ENCODE data around the gene SOX13.

The SOX13 gene

DNA sequence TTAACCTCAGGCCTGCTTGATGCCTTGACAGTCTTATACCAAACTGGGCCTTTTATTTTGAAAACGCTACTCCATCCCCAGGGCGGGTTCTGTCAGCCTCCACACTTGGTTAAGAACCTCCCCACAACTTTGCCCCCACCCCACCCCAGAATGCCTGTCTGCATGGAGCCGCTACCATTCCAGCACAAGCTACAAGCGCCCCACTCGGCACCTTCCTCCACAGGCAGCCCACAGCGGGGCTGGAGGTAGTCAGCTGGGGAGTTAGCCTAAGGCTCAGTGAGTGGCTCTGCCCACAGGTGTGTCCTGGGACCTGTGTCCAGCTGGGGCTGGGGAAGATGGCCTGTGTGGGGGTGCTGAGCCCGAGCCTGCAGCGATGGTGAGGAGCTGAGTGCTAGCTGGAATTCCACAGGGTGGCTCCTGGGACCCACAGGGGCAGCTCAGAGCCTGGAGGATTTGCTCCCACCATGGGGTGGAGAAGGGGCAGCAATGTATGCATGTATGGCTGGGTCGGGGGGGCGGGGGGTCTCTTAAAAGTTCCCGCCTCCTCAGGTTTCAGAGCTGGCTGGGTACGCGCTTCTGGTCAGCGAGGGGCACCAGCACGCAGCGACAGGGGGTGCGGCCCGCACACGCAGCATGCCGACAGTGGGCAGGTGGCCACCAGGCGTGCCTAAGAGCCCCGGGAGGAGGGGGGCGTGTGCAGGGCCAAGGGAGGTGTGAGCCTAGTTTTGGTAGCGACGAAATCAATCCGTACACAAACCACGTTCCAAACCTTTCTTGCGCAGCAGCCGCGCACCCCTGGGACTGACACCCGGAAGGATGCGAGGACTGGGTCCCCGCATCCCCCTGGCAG is 78.0 kb downstream of the SOX13 start:
- no peak; the same call in 1 of the 2 replicates for TF ChIP-seq TEAD4 (IDR thresholded peaks at IDR 0.05)
- TF ChIP-seq, protein P1, sequence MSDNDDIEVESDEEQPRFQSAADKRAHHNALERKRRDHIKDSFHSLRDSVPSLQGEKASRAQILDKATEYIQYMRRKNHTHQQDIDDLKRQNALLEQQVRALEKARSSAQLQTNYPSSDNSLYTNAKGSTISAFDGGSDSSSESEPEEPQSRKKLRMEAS (IDR thresholded peaks at IDR 0.05) = peak; percentile 42
- peak; percentile 23 for TF ChIP-seq ZBTB7A (IDR thresholded peaks at IDR 0.05; ENCODE audit: low read depth)

DNA sequence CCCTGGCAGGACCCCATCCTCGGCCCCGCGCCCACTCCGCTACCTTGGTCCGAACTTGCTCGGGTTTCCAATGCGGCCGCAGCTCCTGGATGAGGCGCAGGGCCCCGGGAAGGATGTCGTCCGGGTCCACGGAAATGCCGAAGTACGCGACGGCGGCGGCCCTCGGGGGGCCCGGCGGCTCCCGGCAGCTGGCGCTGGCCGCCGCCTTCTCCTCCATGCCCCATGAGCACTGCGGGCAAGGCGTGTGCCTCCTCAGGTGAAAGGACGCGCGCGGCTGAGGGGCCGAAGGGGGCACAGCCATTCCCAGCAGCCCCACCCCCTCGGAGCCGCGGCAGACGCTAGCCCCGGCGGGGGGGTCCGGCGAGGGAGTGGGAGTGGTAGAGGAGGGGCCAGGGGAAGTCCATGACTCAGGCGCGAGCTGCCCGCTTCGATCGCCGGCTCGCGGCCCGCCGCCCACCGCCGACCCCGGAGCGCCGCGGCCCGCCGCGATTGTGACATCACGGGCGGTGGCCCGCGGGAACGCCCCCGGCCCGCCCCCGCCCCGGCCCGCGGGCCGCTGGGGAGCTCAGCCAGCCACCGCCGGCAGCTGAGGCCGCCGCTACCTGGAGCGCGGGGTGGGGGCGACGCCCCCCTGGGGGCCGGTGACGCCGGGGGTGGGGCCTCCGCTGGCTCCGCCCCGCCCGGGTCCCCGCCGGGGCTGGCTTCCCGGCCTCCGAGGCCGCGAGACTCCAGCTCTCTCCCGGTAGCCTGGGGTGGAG is 78.8 kb downstream of the SOX13 start, which contains the start of gene ETNK2:
ETNK2 (minus strand) TSS at position 493 of the 758 bp plus-strand sequence; CDS start at position 301, 192 bp downstream.
- TF ChIP-seq ZBTB7A (IDR thresholded peaks at IDR 0.05; ENCODE audit: low read depth) (peak; percentile 92), TAF1 (IDR thresholded peaks at IDR 0.05; ENCODE audit: low read depth) (no peak)

DNA sequence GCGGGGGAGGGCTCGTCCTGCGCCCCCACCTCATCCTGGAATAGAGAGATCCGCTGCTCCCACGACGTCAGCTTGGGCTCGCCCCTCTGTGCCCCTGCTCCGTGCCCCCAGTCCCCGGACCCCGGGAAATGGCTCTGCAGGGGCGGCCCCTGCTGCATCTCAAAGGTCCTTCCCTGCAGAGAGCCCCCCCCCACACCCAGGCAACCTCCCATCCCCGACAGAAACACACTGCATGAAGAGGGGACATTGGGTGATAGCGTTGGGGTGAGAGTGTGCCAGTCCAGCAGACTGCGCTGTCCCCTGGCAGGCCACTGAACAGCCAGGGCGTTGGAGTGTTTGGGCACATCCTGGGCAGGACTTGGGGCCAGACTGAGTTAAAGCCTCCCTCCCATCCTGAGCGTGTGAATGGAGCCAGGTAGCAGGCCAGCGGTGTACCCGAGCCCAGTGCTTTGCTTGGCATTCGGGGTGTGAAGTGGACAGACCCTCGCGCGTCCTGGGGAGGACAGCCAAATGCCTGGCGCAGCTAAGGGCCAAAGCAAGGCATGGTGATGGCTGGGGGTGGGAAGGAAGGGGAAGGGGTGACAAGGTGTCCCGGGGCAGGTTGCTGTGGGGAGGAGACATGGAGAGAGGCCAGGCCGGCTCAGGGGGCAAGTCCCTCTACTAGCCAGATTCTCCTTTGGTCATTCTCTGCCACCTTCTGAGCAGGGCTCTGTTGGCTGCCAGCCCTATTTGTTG is 79.6 kb downstream of the SOX13 start:
- no peak for TF ChIP-seq EP300 (IDR thresholded peaks at IDR 0.05; ENCODE audit: borderline replicate concordance)
- no peak for TF ChIP-seq TEAD4 (IDR thresholded peaks at IDR 0.05)
- no peak for TF ChIP-seq NFIC (IDR thresholded peaks at IDR 0.05)
- TF ChIP-seq EGR1 (IDR thresholded peaks at IDR 0.05) = no peak
- TF ChIP-seq TCF12 (IDR thresholded peaks at IDR 0.05; ENCODE audit: low read depth) = no peak
- TF ChIP-seq ZBTB7A (IDR thresholded peaks at IDR 0.05; ENCODE audit: low read depth) = no peak
- TF ChIP-seq, protein P2, sequence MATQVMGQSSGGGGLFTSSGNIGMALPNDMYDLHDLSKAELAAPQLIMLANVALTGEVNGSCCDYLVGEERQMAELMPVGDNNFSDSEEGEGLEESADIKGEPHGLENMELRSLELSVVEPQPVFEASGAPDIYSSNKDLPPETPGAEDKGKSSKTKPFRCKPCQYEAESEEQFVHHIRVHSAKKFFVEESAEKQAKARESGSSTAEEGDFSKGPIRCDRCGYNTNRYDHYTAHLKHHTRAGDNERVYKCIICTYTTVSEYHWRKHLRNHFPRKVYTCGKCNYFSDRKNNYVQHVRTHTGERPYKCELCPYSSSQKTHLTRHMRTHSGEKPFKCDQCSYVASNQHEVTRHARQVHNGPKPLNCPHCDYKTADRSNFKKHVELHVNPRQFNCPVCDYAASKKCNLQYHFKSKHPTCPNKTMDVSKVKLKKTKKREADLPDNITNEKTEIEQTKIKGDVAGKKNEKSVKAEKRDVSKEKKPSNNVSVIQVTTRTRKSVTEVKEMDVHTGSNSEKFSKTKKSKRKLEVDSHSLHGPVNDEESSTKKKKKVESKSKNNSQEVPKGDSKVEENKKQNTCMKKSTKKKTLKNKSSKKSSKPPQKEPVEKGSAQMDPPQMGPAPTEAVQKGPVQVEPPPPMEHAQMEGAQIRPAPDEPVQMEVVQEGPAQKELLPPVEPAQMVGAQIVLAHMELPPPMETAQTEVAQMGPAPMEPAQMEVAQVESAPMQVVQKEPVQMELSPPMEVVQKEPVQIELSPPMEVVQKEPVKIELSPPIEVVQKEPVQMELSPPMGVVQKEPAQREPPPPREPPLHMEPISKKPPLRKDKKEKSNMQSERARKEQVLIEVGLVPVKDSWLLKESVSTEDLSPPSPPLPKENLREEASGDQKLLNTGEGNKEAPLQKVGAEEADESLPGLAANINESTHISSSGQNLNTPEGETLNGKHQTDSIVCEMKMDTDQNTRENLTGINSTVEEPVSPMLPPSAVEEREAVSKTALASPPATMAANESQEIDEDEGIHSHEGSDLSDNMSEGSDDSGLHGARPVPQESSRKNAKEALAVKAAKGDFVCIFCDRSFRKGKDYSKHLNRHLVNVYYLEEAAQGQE (IDR thresholded peaks at IDR 0.05; ENCODE audit: low read depth) = no peak
- TF ChIP-seq, protein P3, sequence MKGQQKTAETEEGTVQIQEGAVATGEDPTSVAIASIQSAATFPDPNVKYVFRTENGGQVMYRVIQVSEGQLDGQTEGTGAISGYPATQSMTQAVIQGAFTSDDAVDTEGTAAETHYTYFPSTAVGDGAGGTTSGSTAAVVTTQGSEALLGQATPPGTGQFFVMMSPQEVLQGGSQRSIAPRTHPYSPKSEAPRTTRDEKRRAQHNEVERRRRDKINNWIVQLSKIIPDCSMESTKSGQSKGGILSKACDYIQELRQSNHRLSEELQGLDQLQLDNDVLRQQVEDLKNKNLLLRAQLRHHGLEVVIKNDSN (IDR thresholded peaks at IDR 0.05) = no peak
- TF ChIP-seq CEBPB (IDR thresholded peaks at IDR 0.05) = no peak
- TF ChIP-seq, protein P1 (IDR thresholded peaks at IDR 0.05) = no peak
- TF ChIP-seq CREB1 (IDR thresholded peaks at IDR 0.05; ENCODE audit: low read depth) = no peak
- TF ChIP-seq TAF1 (IDR thresholded peaks at IDR 0.05; ENCODE audit: low read depth) = no peak
- no peak for TF ChIP-seq RAD21 (IDR thresholded peaks at IDR 0.05; ENCODE audit: low read depth)
- no peak for TF ChIP-seq YY1 (IDR thresholded peaks at IDR 0.05; ENCODE audit: low read depth)
- no peak for TF ChIP-seq FOXM1 (IDR thresholded peaks at IDR 0.05; ENCODE audit: borderline replicate concordance, low read depth)

DNA sequence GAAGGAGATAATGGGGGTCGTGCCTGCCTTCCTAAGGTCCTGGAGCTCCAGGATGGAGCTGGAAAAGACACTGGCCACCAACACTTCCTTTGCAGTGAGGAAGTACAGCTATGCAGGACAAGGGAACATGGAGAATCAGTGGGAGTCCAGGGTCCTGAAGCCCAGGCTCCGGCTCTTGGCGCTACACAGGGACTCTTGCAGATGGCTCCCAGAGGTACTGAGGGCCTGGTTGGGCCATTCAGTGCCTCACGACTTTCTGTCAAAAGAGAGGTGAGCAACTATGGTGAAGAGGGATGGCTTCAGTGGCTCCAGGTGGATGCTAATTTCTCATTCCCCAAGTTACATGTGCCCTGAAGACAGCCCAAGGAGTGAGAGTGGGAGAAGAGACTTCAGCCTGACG is 80.8 kb downstream of the SOX13 start:
- TF ChIP-seq RAD21 (IDR thresholded peaks at IDR 0.05; ENCODE audit: low read depth) (no peak), CREB1 (IDR thresholded peaks at IDR 0.05; ENCODE audit: low read depth) (no peak), EGR1 (IDR thresholded peaks at IDR 0.05) (no peak), CEBPB (IDR thresholded peaks at IDR 0.05) (no peak), TAF1 (IDR thresholded peaks at IDR 0.05; ENCODE audit: low read depth) (no peak), TCF12 (IDR thresholded peaks at IDR 0.05; ENCODE audit: low read depth) (no peak)
- TF ChIP-seq, protein P1 (IDR thresholded peaks at IDR 0.05) = no peak
- TF ChIP-seq, protein P2 (IDR thresholded peaks at IDR 0.05; ENCODE audit: low read depth) = no peak

DNA sequence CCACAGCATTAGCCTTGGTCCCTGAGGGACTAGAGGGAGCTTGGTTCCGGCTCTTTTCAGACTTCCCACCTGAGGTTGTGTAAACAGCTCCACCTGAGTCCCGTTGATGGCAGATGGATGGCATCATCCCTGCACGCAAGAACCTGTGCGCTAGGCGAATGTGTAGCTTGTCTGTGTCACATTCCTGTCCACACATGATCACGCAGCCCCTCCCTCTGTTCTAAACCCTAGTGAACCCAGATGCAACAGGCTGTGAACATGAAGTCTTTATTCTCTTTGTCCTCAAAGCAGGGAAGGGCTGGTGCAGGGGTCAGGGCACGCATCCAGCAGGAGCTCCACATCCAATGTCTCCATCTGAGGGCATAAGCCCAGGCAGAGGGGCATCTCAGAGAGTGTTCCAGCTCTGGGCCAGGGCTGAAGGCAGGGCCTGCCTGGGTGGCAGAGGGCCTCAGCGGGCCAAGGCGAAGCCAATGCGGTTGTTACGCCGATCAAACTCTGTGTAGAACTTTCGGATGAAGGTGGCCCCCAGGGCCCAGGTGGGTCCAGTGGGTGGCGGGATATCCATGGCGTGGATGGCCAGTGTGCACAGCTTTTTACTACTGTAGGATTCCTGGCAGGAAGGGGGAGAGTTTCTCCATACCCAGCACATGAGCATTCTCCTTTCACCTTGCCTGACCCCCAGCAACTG is 81.8 kb downstream of the SOX13 start:
- no peak for TF ChIP-seq FOXM1 (IDR thresholded peaks at IDR 0.05; ENCODE audit: borderline replicate concordance, low read depth)
- TF ChIP-seq, protein P2 (IDR thresholded peaks at IDR 0.05; ENCODE audit: low read depth) = no peak
- no peak for TF ChIP-seq EGR1 (IDR thresholded peaks at IDR 0.05)
- TF ChIP-seq CEBPB (IDR thresholded peaks at IDR 0.05) = no peak
- TF ChIP-seq, protein P3 (IDR thresholded peaks at IDR 0.05) = no peak
- no peak for TF ChIP-seq CREB1 (IDR thresholded peaks at IDR 0.05; ENCODE audit: low read depth)
- TF ChIP-seq NFIC (IDR thresholded peaks at IDR 0.05) = no peak
- no peak for TF ChIP-seq ZBTB7A (IDR thresholded peaks at IDR 0.05; ENCODE audit: low read depth)
- TF ChIP-seq, protein P1 (IDR thresholded peaks at IDR 0.05) = no peak
- no peak for TF ChIP-seq RAD21 (IDR thresholded peaks at IDR 0.05; ENCODE audit: low read depth)
- TF ChIP-seq EP300 (IDR thresholded peaks at IDR 0.05; ENCODE audit: borderline replicate concordance) = no peak
- no peak for TF ChIP-seq TAF1 (IDR thresholded peaks at IDR 0.05; ENCODE audit: low read depth)
- no peak for TF ChIP-seq TCF12 (IDR thresholded peaks at IDR 0.05; ENCODE audit: low read depth)
- TF ChIP-seq TEAD4 (IDR thresholded peaks at IDR 0.05) = no peak
- TF ChIP-seq YY1 (IDR thresholded peaks at IDR 0.05; ENCODE audit: low read depth) = no peak
